ENCODE results near the gene SPINK13.

GRCh38 chr5:148335259-148335658, 66.7 kb downstream of the SPINK13 start, which contains the start of gene SPINK9:
- TF ChIP-seq, protein P1, sequence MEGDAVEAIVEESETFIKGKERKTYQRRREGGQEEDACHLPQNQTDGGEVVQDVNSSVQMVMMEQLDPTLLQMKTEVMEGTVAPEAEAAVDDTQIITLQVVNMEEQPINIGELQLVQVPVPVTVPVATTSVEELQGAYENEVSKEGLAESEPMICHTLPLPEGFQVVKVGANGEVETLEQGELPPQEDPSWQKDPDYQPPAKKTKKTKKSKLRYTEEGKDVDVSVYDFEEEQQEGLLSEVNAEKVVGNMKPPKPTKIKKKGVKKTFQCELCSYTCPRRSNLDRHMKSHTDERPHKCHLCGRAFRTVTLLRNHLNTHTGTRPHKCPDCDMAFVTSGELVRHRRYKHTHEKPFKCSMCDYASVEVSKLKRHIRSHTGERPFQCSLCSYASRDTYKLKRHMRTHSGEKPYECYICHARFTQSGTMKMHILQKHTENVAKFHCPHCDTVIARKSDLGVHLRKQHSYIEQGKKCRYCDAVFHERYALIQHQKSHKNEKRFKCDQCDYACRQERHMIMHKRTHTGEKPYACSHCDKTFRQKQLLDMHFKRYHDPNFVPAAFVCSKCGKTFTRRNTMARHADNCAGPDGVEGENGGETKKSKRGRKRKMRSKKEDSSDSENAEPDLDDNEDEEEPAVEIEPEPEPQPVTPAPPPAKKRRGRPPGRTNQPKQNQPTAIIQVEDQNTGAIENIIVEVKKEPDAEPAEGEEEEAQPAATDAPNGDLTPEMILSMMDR (IDR thresholded peaks at IDR 0.05; ENCODE audit: low read depth, low read length), result no peak
- TF ChIP-seq EZH2phosphoT487 (IDR thresholded peaks at IDR 0.05; ENCODE audit: low read depth), result no peak

Data from OCI-LY3 (cell line).